Measurements from ENCODE around the gene KLHDC10.
"Not testable (repeated sequence)": the region's sequence is repeated elsewhere in the genome, so short reads cannot be mapped to it uniquely, and the experiment has no call there.

The KLHDC10 gene

GRCh38 chr7:130141884-130142653 lies 71.7 kb downstream of the KLHDC10 start:
- peak; percentile 58 for DNase-seq

GRCh38 chr7:130142654-130143333 lies 72.5 kb downstream of the KLHDC10 start:
- DNase-seq, result no peak

- no peak for DNase-seq
Measured at GRCh38 chr7:130143334-130143732, 73.0 kb downstream of the KLHDC10 start.

GRCh38 chr7:130143986-130144311 lies 73.6 kb downstream of the KLHDC10 start:
- no peak for DNase-seq

GRCh38 chr7:130144312-130145171 lies 74.2 kb downstream of the KLHDC10 start:
- no peak for DNase-seq

GRCh38 chr7:130145424-130146100 lies 75.2 kb downstream of the KLHDC10 start:
- DNase-seq, result no peak

- DNase-seq, result not testable (repeated sequence)
Measured at GRCh38 chr7:130146142-130146541, 75.8 kb downstream of the KLHDC10 start.

GRCh38 chr7:130146693-130147405 lies 76.5 kb downstream of the KLHDC10 start:
- no peak for DNase-seq

- no peak for DNase-seq
Measured at GRCh38 chr7:130147710-130148325, 77.5 kb downstream of the KLHDC10 start.

GRCh38 chr7:130148561-130148960 lies 78.2 kb downstream of the KLHDC10 start:
- DNase-seq, result no peak

- DNase-seq, result no peak
Measured at GRCh38 chr7:130149281-130150139, 79.2 kb downstream of the KLHDC10 start.

- no peak for DNase-seq
Measured at GRCh38 chr7:130150587-130150986, 80.3 kb downstream of the KLHDC10 start.

- DNase-seq, result no peak
Measured at GRCh38 chr7:130151591-130152492, 81.5 kb downstream of the KLHDC10 start.

GRCh38 chr7:130152493-130153210 lies 82.3 kb downstream of the KLHDC10 start:
- DNase-seq, result no peak

- peak; percentile 73 for DNase-seq
Measured at GRCh38 chr7:130153211-130153908, 83.0 kb downstream of the KLHDC10 start.

GRCh38 chr7:130154131-130154500 lies 83.8 kb downstream of the KLHDC10 start:
- DNase-seq, result peak; percentile 60

- peak; percentile 77 for DNase-seq
Measured at GRCh38 chr7:130154501-130155317, 84.4 kb downstream of the KLHDC10 start.

Measured in right forelimb (tissue), 1 donor.